Mucosa of gallbladder (tissue), 1 donor: ENCODE results near the gene ASCL5. TPM values are rescaled to one million over a fixed set of nuclear protein-coding genes. Genes with fewer than 3 reads are reported as not detected.
"Not testable (repeated sequence)": the region's sequence is repeated elsewhere in the genome, so short reads cannot be mapped to it uniquely, and the experiment has no call there.

Experiments
- DNase-seq: peaks from one replicate; pipeline ENCODE4 v3.0.0-alpha.2; 2020; ENCODE audit warnings: low spot score
- total RNA-seq: library from RNA; stranded (reverse); gene quantifications from one replicate; pipeline ENCODE4 v1.2.1, GENCODE V29; 2021
- donor health status: DM: no; HTN: no; CAD: no.

Gene ASCL5, protein sequence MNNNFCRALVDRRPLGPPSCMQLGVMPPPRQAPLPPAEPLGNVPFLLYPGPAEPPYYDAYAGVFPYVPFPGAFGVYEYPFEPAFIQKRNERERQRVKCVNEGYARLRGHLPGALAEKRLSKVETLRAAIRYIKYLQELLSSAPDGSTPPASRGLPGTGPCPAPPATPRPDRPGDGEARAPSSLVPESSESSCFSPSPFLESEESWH
- 0.12 TPM for total RNA-seq

DNA sequence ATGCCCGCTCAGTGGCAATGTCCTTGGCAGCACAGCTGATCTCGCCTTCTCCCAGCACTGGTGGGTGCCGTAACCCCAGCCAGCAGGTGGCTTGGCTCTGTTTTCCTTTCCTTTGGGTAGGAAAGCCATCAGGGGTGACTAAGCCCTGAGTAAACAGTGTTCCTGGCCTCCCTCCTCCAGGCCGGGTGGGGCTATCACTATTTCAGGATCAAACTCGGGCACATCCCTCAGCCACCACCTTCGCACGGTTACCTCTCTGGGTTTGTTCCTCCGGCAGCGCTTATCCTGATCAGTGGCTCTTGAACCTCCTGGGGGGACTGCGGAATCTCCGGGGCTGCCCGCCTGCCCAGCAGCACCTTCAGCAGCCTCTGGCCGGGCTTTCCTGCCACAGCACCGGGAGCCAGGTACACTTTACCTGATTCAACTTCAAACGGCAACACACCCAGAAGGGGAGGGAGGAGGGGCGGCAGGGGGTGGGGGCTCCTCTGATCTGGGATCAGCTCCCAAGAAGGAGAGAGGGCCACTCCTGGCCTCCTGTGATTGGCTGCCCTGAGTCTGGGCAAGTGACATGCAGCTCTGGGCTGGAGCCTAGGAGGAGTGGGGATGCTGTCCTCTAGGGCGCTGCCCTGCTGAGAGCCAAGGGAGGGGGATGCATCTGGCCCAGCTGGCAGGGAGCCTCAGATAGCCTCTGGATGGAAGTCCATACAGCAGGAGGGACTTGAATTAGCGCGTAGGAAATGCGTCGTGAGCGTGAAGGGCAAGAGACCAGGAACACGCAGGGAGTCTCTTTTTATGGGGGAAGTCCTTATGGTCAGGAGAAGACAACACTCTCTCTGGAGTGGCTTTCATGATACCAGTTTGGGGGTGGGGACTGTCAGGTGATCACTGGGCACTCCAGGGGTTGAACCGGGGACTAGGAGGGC lies at the start of gene ASCL5:
Gene ASCL5, minus strand, starts transcription at position 353 of the 923 bp plus-strand sequence. CDS start 11,812 bp downstream, outside the sequence.
- DNase-seq, result peak; percentile 39

DNA sequence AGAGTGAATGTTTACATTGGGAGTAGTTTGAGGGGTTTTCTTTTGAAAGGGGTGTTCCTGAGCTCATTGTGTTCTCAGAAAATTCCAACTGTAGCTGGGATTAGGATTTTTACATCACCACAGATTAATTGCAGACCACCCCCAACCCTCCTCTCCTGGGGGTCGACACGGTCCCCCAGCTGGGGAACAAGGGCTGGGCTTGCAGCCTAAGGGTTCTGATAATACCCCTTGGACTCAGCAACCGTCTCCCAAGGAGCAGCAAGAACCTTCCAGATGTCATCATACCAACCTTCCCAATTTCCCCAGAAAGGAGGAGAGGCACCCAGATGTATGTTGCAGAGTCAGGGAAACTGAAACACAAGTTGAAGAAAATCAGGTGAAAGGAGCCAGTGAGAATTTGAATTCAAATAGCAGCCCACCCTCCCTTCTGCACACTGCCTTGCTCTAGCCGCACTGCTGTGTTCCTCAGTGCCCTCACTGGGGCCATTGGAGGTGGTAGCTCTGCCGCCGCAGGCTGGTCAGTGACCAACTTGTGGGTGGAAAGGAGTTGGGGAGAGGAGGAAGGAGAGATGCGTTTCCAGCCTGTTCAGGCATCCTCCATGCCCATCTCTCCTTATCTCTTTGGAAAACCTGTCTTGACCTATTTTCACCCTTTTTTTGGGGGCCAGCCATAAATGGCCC lies 49.0 kb upstream of the ASCL5 start:
- DNase-seq, result no peak

DNA sequence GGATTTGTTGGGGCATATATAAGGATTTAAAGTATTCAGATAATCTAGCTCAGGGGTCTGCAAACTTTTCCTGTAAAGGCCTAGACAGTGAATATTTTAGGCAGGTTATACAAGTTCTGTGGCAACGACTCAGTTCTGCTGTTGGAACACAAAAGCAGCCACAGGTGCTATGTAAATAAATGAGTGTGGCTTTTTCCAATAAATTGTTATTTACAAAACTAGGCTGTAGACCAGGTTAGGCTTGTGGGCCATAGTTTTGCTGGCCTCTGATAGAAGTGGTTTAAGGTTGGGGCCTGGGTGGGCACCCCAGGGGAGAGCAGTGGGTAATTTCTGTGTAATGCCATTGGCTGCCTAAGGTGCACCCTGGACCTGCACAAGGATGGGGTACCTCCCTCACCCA lies 46.8 kb upstream of the ASCL5 start:
- DNase-seq, result no peak

DNA sequence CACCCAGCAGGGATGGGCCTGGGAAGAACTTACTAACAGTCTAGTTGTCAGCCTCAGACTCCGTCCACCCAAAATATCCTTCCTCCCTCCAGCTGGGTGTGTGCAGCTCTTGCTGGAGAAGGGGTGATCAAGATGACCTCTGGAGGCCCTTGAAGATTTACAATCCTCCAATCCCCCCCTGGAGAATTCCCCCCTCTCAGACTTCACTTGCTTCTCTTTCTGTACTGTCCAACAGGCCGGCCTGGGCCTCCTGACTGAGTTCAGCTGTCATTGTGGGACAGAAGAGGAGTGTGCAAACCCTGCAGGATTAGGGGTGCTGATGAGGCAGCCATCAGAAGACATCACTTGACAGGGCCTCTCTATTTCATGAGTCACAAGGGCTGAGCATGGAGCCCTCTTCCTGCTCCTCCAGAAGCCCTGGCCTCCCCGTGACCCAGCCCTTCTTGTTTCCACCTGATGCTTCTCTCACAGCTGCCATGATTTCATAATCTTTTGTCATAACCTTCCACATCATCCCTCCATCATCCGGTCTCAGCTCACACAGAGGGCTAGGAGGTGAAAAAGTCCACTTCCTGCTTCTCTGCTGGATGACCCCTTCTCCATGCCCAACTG lies 46.1 kb upstream of the ASCL5 start:
- no peak for DNase-seq

DNA sequence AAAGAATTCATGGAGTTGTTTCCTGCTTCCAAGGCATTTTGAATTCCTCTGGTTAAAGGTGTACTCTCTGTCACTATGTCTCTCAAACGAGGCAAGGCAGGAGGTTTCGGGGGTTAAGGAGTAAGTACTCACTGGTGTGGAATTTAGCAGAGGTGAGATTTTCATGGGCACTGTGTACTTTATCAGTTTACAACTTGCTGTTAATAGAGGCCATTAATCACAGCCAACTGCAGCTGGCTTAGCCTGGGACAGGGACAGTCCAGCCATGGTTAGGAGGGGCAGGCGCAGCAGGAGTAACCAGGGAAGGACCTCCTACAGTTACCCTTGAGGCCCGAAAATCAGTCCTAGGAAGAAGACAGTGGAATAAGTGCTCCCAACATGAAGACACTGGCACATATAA lies 45.3 kb upstream of the ASCL5 start:
- DNase-seq, result no peak

DNA sequence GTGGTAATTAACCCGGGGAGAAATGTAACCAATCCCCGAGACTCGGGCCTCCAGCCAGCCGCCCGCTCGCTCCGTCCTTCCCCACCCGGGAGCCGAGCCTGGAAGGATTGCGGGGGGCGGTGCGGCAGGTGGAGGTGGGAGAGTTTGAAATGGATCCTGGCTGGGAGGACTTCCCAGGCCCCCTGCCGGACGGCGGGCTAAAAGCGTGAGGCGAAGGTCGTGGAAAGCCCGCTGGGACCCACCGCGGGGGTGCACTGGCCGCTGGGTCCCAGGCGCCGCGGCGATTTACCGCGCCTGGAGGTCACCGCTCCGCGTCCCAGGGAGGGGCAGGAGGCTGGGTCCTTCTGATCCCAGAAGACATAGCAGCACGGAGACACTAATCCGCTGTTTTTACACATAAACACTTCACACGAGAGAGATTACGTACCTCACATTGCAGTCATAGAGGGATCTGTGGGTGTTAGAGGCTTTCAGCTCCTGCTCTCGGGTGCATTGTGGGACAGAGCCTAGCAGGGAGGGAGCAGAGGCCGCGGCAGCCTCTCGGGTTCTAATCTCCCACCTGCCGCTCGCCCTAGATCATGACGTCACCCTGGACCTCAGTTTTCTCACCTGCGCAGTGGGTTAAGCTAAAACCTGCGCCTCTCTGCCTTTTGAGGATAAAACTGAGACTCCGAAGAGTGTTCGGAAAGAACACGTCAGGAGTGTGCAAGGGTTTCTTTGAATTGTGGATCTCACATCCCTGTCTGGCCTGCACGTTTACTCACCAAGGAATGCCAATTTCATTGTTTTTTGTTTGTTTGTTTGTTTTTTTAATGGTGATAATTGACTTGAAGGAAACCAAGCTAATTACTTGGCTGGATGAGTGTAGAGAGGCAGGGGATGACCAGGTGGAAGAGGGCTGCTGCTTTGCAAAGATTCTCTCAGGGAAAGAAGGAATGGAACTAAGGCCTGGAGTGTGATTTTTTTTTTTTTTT lies 44.4 kb upstream of the ASCL5 start:
- DNase-seq, result no peak

DNA sequence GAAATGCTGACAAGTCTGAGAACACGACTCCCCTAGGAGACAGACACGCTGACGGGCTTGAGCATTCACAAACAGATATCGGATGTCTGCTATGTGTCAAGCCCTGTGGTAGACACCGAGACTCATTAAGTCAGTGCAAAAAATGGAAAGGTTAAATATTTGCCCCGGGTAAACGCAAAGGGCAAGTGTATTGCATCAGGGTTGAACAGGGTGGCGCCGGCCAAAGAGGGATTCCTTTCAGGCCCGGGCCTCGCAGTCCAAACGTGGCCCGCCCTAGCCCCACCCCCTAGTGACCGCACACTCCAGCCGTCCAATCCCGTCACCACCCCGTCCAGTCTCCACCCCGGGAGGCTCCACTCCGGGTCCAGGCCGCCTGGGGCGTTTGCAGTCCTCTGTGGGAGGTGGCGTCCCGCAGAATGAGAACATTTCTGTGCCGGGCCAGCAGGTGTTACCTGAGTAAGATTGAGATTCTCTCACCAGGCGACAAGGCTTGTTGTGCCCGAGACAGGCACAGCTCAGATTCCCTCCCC lies 43.6 kb upstream of the ASCL5 start:
- peak; percentile 96 for DNase-seq

DNA sequence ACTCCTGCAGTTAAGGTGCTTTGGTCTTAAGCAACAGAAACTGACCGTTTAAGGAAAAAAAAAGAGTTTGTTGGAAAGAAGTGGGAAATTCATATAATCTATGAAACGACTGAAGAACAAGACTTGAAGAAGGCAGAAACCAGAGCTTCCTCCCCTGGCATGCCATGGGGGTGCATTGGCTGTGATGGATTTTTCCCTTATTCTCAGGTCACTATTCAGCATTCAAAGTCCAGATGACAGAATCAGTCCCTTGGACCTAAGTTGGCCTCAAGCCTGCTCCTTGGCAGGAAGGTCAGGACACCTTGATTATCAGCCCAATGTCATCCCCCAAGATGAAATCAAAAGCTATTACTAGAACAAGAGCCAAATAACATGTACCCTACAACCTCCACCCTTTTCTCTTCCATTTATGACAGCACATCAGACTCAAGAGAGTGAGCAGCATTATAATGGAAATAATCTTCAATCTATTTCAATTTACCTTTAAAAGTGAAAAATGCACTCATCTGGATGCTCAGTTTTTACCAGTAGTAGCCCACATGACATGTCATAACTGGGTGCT lies 43.1 kb upstream of the ASCL5 start:
- no peak for DNase-seq

DNA sequence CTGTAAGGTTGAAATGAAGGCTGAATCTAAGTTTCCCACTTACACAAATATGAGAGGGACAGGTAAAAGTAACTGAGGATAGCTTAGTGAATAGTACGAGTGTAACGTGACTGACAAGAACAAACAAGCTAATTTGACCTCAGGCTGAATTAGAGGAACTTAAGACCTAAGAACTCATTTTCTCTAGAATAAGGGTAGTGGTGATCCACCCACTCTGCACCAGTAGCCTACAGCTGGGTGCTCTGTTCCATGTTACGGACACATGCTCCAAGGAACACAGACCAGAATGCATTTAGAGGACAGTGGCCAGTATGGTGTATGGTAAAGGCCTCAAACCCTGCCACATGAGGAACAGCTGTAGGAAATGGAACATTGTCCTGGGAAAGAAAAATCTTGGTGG lies 42.2 kb upstream of the ASCL5 start:
- DNase-seq, result no peak

DNA sequence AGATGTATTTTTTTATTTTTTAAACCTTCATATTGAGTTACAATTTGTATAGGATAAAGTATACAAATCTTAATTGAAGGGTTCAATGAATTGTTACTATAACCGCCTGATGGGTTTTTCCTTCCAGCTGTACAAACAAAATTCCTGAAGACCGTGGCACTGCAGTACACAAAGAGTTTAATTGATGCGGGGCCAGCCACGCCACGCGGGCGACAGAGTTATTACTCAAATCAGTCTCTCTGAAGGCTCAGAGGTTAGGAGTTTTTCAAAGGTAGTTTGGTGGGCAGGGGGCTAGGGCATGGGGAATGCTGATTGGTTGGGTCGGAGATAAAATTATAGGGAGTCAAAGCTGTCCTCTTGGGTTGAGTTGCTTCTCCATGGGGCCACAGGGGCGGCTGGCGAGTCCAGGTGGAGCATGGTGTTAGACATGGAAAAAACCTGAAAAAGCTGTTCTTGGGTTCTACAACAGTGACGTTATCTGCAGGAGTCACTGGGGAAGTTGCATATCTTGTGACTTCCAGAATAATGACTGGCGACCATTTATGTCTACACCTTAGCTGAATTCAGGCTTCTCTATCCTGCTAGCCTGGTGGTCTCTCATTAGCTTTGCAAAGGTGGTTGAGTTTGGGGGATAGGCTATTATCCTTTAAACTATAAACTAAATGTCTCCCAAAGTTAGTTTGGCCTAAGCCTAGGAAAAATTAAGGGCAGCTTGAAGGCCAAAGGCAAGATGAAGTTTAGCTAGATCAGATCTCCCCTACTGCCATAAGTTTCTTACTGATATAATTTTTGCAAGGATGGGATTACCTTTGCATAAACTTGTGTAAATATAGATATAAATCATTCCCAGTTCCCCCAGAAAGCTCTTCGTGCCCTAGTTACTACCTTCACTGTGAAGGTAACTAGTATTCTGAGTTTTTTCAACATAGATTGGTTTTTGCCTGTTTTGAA lies 40.3 kb upstream of the ASCL5 start:
- no peak for DNase-seq

DNA sequence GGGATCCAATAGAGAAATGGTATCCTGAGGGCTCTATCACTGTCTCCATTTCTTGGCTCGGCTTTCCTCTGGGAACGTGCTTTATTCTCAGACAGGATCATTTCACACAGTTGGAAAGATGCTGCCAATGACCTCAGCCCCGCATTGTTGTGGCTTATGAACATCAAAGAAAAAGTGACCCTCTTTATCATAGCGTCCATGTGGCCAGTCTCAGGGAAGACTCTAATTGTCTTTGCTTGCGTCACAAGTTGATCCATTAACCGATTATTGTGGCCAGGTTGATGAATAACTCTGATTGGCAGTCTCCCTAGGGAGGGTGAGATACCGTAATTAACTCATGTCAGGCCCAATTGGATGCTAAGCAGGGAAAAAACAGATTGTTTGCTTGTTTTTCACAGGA lies 37.7 kb upstream of the ASCL5 start:
- peak; percentile 24 for DNase-seq

DNA sequence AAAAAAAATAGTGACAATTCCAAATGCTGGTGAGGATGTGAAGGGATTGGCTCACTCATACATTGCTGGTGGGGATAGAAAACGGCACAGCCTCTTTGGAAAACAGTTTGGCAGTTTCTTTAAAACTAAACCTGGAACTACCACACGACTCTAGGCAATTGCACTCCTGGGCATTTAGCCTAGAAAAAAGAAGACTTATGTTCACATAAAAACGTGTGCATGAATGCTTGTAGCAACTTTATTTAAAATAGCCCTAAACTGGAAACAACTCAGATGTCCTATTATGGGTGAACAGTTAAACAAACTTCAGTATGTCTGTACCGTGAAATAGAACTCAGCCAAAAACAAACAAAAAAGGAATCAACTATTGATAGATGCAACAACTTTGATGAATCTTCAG lies 36.7 kb upstream of the ASCL5 start:
- no peak for DNase-seq

DNA sequence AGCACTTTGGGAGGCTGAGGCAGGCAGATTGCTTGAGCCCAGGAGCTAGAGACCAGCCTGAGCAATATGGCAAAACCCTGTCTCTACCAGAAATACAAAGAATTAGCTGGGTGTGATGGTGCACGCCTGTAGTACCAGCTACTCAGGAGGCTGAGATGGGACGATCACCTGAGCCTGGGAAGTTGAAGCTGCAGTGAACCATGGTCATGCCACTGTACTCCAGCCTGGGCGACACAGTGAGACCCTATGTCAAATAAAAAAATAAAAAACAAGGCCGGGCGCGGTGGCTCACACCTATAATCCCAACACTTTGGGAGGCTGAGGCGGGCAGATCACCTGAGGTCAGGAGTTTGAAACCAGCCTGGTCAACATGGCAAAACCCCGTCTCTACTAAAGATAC lies 36.1 kb upstream of the ASCL5 start:
- DNase-seq, result not testable (repeated sequence)

DNA sequence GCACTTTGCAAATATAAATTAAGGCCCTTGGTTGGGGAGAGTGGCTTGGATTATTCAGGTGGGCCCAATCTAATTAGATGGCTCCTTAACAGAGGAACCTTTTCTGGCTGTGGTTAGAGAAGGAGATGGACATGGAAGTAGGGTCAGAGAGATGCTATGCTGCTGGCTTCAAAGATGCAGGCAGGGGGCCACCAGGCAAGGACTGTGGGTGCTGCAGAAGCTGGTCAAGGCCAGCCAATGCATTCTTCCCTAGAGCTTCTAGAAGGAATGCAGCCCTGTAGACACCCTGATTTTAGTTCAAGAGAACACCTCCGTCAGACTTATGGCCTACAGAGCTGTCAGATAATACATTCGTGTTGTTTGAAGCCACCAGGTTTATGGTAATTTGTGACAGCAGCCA lies 31.0 kb upstream of the ASCL5 start:
- DNase-seq, result no peak

DNA sequence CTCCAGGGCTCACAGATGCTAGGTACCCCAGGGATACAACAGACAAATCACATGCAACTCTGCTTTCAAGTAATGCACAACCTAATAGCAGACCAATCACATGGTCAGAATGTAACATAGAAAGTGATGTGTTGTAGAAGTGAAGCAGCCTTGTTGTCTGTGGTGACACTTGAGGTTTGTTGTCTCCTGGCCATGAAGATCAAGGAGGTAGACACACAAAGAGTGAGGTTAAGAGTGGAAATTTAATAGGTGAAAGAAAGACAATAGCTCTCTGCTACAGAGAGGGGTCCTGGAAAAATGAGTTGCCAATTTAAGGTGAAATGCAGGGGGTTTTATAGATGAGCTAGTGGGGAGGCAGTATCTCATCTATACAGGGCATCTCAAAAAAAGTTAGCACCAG lies 29.8 kb upstream of the ASCL5 start:
- no peak for DNase-seq

DNA sequence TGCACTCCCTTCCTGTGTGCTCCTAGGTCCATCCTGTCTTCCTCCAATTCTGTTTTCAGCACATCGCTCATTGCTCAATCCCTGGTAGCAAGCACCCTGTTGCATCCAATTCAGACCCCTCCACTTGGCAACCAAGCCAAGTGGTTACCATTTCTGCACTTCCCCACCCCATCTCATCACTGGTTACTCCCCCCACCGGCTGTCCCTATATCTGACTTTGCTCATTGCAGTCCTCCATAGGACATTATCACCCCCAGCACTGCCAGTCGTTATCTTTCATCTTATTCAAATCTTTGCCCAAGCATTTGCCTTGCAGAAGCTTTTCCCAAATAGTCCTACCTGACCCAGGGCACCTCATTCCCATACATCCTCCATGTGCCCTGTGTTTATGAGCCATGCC lies 29.4 kb upstream of the ASCL5 start:
- no peak for DNase-seq

DNA sequence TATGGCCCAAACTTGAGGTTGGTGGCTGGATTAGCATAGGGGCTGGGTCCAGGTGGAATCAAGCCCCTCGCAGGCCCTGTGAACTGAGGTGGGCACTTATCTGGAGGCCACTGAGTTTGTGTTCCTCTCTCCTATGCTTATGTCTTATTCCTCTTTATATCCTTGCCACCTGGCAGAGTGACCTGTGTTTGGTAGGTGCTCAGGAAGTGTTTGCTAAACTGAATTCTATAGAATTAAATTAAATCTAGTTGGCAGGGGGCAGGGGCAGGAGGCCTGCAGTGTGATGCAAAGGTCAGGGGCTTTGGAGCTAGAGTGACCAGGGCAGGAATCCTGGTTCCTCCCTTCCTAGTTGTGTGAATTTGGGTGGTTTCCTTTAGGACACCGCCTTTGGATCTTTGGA lies 28.4 kb upstream of the ASCL5 start:
- DNase-seq, result no peak

DNA sequence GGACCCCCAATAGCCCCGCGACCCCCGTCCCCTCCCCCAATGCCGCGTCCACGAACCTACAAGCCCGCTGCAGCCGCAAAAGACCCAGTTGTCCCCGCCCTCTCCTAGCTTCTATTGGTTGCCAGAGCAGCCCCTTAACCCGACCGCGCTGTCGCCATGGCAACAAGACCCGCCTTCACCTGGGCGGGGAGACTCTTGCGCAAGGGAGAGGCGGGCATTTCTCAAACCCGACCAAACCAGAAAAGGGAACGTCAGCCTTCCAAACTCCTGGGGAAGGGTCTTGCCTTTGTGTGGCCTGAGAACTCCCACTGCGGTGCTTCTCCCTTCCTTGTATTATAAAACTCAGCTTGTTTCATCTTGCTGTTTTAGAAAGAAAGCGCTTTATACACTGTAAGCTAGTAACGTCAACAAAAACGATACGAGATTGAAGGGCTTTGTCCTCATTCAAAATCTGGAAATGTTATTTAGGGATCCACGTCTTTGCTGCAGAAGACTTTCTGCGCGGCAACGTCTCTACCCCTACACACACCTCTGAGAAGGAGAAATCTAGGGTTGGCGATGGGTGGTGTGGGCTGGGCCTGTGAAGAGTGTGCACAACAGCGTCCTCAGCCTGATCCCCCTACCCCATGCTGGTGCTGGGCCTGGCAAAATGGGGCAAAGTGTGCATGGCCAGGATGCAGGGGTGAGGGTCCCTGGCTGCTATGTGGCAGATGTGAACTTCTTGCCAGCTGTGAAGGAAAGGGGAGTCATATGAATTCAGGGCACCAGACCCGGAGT lies 27.6 kb upstream of the ASCL5 start, which contains the start of gene TMEM9:
Gene TMEM9, minus strand, starts transcription at position 86 of the 777 bp plus-strand sequence. CDS start 551 bp downstream, outside the sequence.
- DNase-seq, result peak; percentile 98
